ENCODE data around the gene MRPL17. TPM values are rescaled to one million over a fixed set of nuclear protein-coding genes. Genes with fewer than 3 reads are reported as not detected.

Gene MRPL17
- polyA plus RNA-seq, 1 donor from 2014 or later, result 28.3 TPM

- Histone ChIP-seq H3K27ac (ENCODE audit: low read length) (peak overlapping the region; percentile 58), H3K79me2 (replicated peaks; ENCODE audit: insufficient read depth, low read length) (peaks cover 23% of the 10 kb centered on the region), H3K9me3 (ENCODE audit: low read length) (no peaks in the 10 kb centered on the region), H4K20me1 (ENCODE audit: insufficient read depth) (no peaks in the 10 kb centered on the region), H3K9me2 (ENCODE audit: insufficient read depth, low read length) (no peaks in the 10 kb centered on the region), H3K4me3 (ENCODE audit: low read length) (peak overlapping the region; percentile 77), H3K4me2 (ENCODE audit: low read length) (peak overlapping the region; percentile 85), H3K36me3 (ENCODE audit: insufficient read depth, low read length) (no peaks in the 10 kb centered on the region), H3K9ac (ENCODE audit: low read length) (peak overlapping the region; percentile 78), H3K27me3 (ENCODE audit: insufficient read depth, low read depth, low read length) (no peaks in the 10 kb centered on the region), H3F3A (ENCODE audit: insufficient read depth, low read length, poor library complexity, severe bottlenecking) (no peaks in the 10 kb centered on the region), H2AFZ (ENCODE audit: low read depth, low read length) (peak overlapping the region; percentile 25)
- TF ChIP-seq SMC3 (conservative IDR thresholded peaks at IDR 0.05; ENCODE audit: poor library complexity), result no peak
- no peak for TF ChIP-seq MXI1 (conservative IDR thresholded peaks at IDR 0.05; ENCODE audit: poor library complexity, severe bottlenecking)
- no peak for TF ChIP-seq CTCF (IDR thresholded peaks at IDR 0.05; ENCODE audit: poor library complexity, severe bottlenecking)
- TF ChIP-seq REST (IDR thresholded peaks at IDR 0.05; ENCODE audit: borderline replicate concordance), result no peak
Measured at GRCh38 chr11:6682591-6682935, 577 bp downstream of the MRPL17 start.

DNA sequence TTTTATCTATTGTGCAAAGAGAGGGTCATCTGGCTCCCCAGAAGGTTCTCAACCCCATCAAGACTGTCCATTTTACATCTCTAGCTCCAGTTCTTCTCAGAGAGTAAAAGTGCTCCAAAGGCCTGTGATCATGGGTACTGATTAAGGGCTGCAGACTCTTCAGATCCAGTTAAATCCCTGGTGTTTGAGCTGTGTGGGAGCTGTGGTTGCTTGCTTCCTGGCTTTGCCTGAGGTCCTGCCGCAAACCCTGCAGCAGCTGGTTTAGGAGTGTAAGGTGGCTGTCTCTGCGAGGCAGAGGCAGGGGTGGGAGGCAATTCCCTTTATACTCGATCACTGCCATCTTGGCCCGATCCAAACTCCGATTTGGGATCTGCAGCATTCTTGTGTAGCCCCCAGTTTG lies 1.2 kb downstream of the MRPL17 start:
- Histone ChIP-seq H3K27me3 (ENCODE audit: insufficient read depth, low read depth, low read length) (no peaks in the 10 kb centered on the region), H3K9me2 (ENCODE audit: insufficient read depth, low read length) (no peaks in the 10 kb centered on the region), H3K9ac (ENCODE audit: low read length) (peak overlapping the region; percentile 78), H3K27ac (ENCODE audit: low read length) (peak overlapping the region; percentile 58), H2AFZ (ENCODE audit: low read depth, low read length) (no peak overlapping the region), H3K4me3 (ENCODE audit: low read length) (peak overlapping the region; percentile 77), H3K79me2 (replicated peaks; ENCODE audit: insufficient read depth, low read length) (peaks cover 23% of the 10 kb centered on the region), H3K36me3 (ENCODE audit: insufficient read depth, low read length) (no peaks in the 10 kb centered on the region), H3K9me3 (ENCODE audit: low read length) (no peaks in the 10 kb centered on the region), H4K20me1 (ENCODE audit: insufficient read depth) (no peaks in the 10 kb centered on the region), H3F3A (ENCODE audit: insufficient read depth, low read length, poor library complexity, severe bottlenecking) (no peaks in the 10 kb centered on the region), H3K4me2 (ENCODE audit: low read length) (peak overlapping the region; percentile 85)
- no peak for TF ChIP-seq CTCF (IDR thresholded peaks at IDR 0.05; ENCODE audit: poor library complexity, severe bottlenecking)

GRCh38 chr11:6681505-6681904 lies 1.6 kb downstream of the MRPL17 start:
- Histone ChIP-seq H3K9me3 (ENCODE audit: low read length) (no peaks in the 10 kb centered on the region), H3K27me3 (ENCODE audit: insufficient read depth, low read depth, low read length) (no peaks in the 10 kb centered on the region), H3K4me2 (ENCODE audit: low read length) (no peak overlapping the region), H3K36me3 (ENCODE audit: insufficient read depth, low read length) (no peaks in the 10 kb centered on the region), H2AFZ (ENCODE audit: low read depth, low read length) (no peak overlapping the region), H3F3A (ENCODE audit: insufficient read depth, low read length, poor library complexity, severe bottlenecking) (no peaks in the 10 kb centered on the region), H3K27ac (ENCODE audit: low read length) (no peak overlapping the region), H3K9ac (ENCODE audit: low read length) (peak overlapping the region; percentile 9), H3K9me2 (ENCODE audit: insufficient read depth, low read length) (no peaks in the 10 kb centered on the region), H3K79me2 (replicated peaks; ENCODE audit: insufficient read depth, low read length) (peaks cover 23% of the 10 kb centered on the region), H3K4me3 (ENCODE audit: low read length) (peak overlapping the region; percentile 77), H4K20me1 (ENCODE audit: insufficient read depth) (no peaks in the 10 kb centered on the region)
- TF ChIP-seq MXI1 (conservative IDR thresholded peaks at IDR 0.05; ENCODE audit: poor library complexity, severe bottlenecking), result no peak
- no peak for TF ChIP-seq EP300 (conservative IDR thresholded peaks at IDR 0.05; ENCODE audit: poor library complexity, severe bottlenecking)
